HFFc6 (cell line): Measurements from ENCODE around the gene LHPP. TPM values are rescaled to one million over a fixed set of nuclear protein-coding genes. Genes with fewer than 3 reads are reported as not detected.
"Not testable (repeated sequence)": the region's sequence is repeated elsewhere in the genome, so short reads cannot be mapped to it uniquely, and the experiment has no call there.

ENCODE experiments used
- DNase-seq: peaks from one replicate; pipeline ENCODE4 v3.0.0-alpha.2; 2018
- H3K27ac Mint-ChIP-seq: 2 replicates; pipeline ENCODE4 v1.8.0; 2020; ENCODE audit warnings: mild to moderate bottlenecking, mixed read lengths
- H3K27me3 Mint-ChIP-seq: 2 replicates; pipeline ENCODE4 v1.8.0; 2021; ENCODE audit warnings: mild to moderate bottlenecking, moderate library complexity, mixed read lengths; ENCODE audit not compliant: insufficient read depth
- H3K36me3 Mint-ChIP-seq: 2 replicates; pipeline ENCODE4 v1.8.0; 2021; ENCODE audit warnings: low read depth, mixed read lengths
- H3K4me1 Mint-ChIP-seq: 2 replicates; pipeline ENCODE4 v1.8.0; 2020; ENCODE audit warnings: low read depth, mixed read lengths
- H3K4me3 Mint-ChIP-seq: 2 replicates; pipeline ENCODE4 v1.8.0; 2020; ENCODE audit warnings: mild to moderate bottlenecking, moderate library complexity, mixed read lengths
- H3K9me3 Mint-ChIP-seq: 2 replicates; pipeline ENCODE4 v1.8.0; 2020; ENCODE audit warnings: mild to moderate bottlenecking, mixed read lengths
- CTCF ChIP-seq: fragments of 200-600 bp; sonication (generic); IDR thresholded peaks from 2 replicates; pipeline ENCODE4 v1.5.0; 2021; ENCODE audit warnings: antibody characterized with exemption, mild to moderate bottlenecking
- total RNA-seq, 6 experiments: library from RNA; stranded (reverse); fragmentation: NEBNext Ultra II Directional; extraction: Animal tissue kit (Norgen Biotek cat#: 25700); gene quantifications; 2 replicates in 1 of 6; 3 replicates in 5 of 6; pipeline ENCODE4 v1.2.3, GENCODE V29; 2021

Gene LHPP
- total RNA-seq, 6 experiments from 2014 or later = 12.5 to 17.3 (median 14.0) TPM

DNA sequence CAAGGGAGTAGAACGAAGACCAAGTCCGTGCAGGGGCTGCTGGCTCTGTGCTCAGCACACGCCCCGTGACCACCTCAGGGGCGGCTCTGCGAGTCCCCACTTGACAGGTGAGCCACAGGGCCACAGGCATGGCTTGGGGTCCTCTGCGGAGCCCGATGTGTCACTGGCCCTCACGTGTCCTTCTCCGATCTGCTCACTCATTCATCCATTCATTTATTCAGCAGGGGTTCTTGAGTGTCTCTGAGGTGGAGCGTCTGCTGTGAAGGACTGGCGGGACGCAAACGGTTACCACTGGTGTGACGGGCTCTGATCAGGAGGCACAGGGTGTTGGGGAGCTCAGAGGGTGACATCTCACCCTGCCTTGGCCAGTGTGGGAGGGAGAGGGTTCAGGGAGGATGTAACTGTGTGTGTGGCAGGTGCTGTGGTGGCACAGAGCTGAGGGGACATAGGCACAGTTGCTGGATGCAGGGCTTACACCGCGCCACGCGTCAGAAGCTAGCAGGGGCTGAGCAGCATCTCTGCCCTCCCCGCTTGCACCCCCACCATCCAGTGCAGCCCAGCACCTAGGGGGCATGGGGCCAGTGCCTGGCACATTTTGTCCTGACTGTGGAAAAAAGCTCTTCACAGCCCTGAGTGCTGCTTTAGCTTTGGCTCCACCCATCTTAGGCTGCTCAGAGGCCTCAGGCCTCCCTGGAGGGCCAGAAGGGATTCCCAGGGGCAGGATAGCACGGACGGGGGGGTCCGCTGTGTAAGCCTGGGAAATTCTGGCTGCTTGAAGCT, 116.8 kb downstream of the LHPP start:
- H3K27me3 Mint-ChIP-seq = peaks cover 35% of the 10 kb centered on the region
- H3K4me1 Mint-ChIP-seq = no peaks in the 10 kb centered on the region
- no peaks in the 10 kb centered on the region for H3K36me3 Mint-ChIP-seq
- no peak for TF ChIP-seq CTCF
- no peak for DNase-seq
- no peak overlapping the region for H3K27ac Mint-ChIP-seq
- no peaks in the 10 kb centered on the region for H3K9me3 Mint-ChIP-seq
- no peak overlapping the region for H3K4me3 Mint-ChIP-seq

- no peaks in the 10 kb centered on the region for H3K9me3 Mint-ChIP-seq
- TF ChIP-seq CTCF = no peak
- no peak for DNase-seq
- H3K4me1 Mint-ChIP-seq = no peaks in the 10 kb centered on the region
- peaks cover 34% of the 10 kb centered on the region for H3K27me3 Mint-ChIP-seq
- H3K36me3 Mint-ChIP-seq = no peaks in the 10 kb centered on the region
- no peak overlapping the region for H3K4me3 Mint-ChIP-seq
- no peak overlapping the region for H3K27ac Mint-ChIP-seq
Observed at GRCh38 chr10:124579011-124579399, 117.4 kb downstream of the LHPP start.

DNA sequence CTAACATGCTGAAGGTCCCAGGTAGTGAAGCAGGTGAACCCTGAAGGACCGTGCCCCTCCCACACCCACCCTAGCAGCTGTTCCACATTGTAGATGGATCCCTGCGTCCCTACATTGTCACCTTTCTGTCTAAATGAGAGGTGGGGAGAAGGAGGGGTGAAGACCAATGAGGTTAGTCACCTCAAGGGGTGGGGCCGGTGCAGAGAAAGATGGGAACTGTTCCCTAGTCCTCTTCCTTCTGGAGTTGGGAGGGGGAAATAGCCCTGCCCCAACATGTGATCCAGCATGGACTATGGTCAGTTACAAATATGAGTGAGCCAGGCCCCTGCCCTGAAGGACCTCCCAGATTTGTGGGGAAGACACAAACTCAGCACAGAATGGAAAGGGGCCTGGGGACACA, 124.5 kb downstream of the LHPP start:
- H3K4me1 Mint-ChIP-seq = no peaks in the 10 kb centered on the region
- H3K4me3 Mint-ChIP-seq = no peak overlapping the region
- no peak overlapping the region for H3K27ac Mint-ChIP-seq
- H3K9me3 Mint-ChIP-seq = peaks cover 4% of the 10 kb centered on the region; the same call in 1 of the 2 replicates
- DNase-seq = no peak
- peaks cover 11% of the 10 kb centered on the region for H3K27me3 Mint-ChIP-seq
- no peaks in the 10 kb centered on the region for H3K36me3 Mint-ChIP-seq
- TF ChIP-seq CTCF = no peak

- DNase-seq = no peak
- Mint-ChIP-seq H3K27me3 (peaks cover 19% of the 10 kb centered on the region), H3K36me3 (peaks cover 5% of the 10 kb centered on the region; the same call in 1 of the 2 replicates), H3K4me3 (no peak overlapping the region), H3K27ac (no peak overlapping the region), H3K4me1 (no peaks in the 10 kb centered on the region), H3K9me3 (peaks cover 11% of the 10 kb centered on the region)
- TF ChIP-seq CTCF = no peak
Observed at GRCh38 chr10:124587811-124588211, 126.2 kb downstream of the LHPP start.

GRCh38 chr10:124588341-124588735, 126.7 kb downstream of the LHPP start:
- not testable (repeated sequence) for H3K27ac Mint-ChIP-seq, H3K36me3 Mint-ChIP-seq, H3K4me3 Mint-ChIP-seq, H3K4me1 Mint-ChIP-seq, DNase-seq
- peaks cover 11% of the 10 kb centered on the region for H3K9me3 Mint-ChIP-seq
- peaks cover 19% of the 10 kb centered on the region for H3K27me3 Mint-ChIP-seq

DNA sequence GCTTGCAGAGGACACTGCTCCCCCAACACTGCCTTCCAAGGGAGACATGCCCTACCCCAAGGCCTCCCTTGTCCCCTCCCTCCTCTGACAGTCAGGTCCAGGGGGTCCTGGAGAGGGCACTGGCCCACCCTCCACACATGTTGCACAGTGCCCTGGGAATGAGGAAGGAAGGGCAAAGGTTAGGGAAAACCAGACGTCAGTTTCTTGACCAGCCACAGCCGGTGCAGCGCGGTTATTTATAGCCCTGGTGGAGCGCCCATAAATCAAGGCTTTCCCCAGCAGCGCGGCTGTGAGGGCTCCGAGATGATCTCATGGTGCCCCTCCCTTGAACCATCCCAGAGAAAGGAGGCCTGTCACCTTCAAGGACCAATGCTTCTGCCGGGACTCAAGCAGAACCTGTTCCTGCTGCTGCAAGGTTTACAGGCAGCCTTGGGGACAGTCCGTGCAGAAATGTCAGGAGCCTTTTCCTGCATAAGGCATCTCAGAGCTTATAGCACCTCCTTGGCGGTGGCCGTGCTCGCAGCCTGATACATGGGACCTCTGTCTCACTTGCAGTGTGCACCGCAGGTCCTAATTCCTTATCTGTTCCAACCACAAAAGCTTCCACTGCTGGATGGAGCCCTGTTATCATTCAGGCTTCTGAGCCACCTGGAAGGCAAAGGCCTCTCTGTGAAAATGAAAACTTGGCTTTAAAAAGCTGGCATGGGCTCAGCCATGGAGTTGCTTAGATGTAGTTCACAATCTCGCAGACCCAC, 127.3 kb downstream of the LHPP start:
- H3K36me3 Mint-ChIP-seq = peaks cover 5% of the 10 kb centered on the region; the same call in 1 of the 2 replicates
- no peak overlapping the region for H3K27ac Mint-ChIP-seq
- H3K4me3 Mint-ChIP-seq = no peak overlapping the region
- no peak for DNase-seq
- H3K4me1 Mint-ChIP-seq = no peaks in the 10 kb centered on the region
- TF ChIP-seq CTCF = no peak
- H3K9me3 Mint-ChIP-seq = peaks cover 11% of the 10 kb centered on the region
- H3K27me3 Mint-ChIP-seq = peaks cover 17% of the 10 kb centered on the region
